ENCODE measurements around the gene GSTO2. TPM values are rescaled to one million over a fixed set of nuclear protein-coding genes. Genes with fewer than 3 reads are reported as not detected.

The GSTO2 gene
- total RNA-seq, 1 donor from 2014 or later = 1.2 TPM

DNA sequence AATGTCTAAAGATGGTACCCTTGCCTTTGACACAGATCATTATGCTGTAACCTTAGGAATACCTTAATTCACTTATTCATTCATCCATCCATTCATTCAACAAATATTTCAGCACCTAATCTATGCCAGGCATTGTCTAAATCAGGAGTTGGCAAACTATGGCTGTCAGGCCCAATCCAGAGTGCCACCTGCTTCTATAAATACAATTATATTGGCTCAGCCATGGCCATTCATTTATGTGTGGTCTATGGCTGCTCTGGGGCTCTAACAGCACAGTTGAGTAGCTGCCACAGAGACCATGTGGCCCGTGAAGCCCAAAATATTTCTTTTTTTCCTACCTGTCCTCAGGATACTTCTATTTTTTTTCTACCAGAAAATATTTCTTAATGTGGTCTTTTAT is 75.2 kb downstream of the GSTO2 start:
- Mint-ChIP-seq H3K4me1 (ENCODE audit: low read depth, unreplicated experiment) (peaks cover 5% of the 10 kb centered on the region), H3K36me3 (ENCODE audit: low read depth, unreplicated experiment) (no peaks in the 10 kb centered on the region), H3K4me3 (ENCODE audit: unreplicated experiment) (no peak overlapping the region), H3K27me3 (ENCODE audit: low read depth, unreplicated experiment) (peaks cover 2% of the 10 kb centered on the region), H3K27ac (ENCODE audit: unreplicated experiment) (no peak overlapping the region), H3K9me3 (ENCODE audit: unreplicated experiment) (no peaks in the 10 kb centered on the region)
- Histone ChIP-seq H3K36me3 (ENCODE audit: insufficient read depth, low read length) (no peaks in the 10 kb centered on the region), H3K4me2 (ENCODE audit: low read length) (no peak overlapping the region), H3K4me3 (ENCODE audit: insufficient read depth, low read depth, low read length) (no peak overlapping the region), H3K9ac (ENCODE audit: low read length) (no peak overlapping the region), H4K20me1 (ENCODE audit: insufficient read depth, low read length) (no peaks in the 10 kb centered on the region), H3K27ac (ENCODE audit: low read depth, low read length) (no peak overlapping the region), H3K9me3 (ENCODE audit: insufficient read depth, low read depth, low read length) (no peaks in the 10 kb centered on the region), H2AFZ (ENCODE audit: low read depth, low read length) (no peak overlapping the region), H3K79me2 (ENCODE audit: insufficient read depth, low read length) (no peaks in the 10 kb centered on the region), H3K4me1 (ENCODE audit: insufficient read depth, low read length) (peaks cover 18% of the 10 kb centered on the region), H3K27me3 (ENCODE audit: insufficient read depth, low read length) (no peaks in the 10 kb centered on the region)
- TF ChIP-seq, protein P1, sequence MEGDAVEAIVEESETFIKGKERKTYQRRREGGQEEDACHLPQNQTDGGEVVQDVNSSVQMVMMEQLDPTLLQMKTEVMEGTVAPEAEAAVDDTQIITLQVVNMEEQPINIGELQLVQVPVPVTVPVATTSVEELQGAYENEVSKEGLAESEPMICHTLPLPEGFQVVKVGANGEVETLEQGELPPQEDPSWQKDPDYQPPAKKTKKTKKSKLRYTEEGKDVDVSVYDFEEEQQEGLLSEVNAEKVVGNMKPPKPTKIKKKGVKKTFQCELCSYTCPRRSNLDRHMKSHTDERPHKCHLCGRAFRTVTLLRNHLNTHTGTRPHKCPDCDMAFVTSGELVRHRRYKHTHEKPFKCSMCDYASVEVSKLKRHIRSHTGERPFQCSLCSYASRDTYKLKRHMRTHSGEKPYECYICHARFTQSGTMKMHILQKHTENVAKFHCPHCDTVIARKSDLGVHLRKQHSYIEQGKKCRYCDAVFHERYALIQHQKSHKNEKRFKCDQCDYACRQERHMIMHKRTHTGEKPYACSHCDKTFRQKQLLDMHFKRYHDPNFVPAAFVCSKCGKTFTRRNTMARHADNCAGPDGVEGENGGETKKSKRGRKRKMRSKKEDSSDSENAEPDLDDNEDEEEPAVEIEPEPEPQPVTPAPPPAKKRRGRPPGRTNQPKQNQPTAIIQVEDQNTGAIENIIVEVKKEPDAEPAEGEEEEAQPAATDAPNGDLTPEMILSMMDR (IDR thresholded peaks at IDR 0.05; ENCODE audit: insufficient read depth, low read depth, low read length) = no peak
- TF ChIP-seq EZH2 (IDR thresholded peaks at IDR 0.05; ENCODE audit: insufficient read depth, low read length) = no peak
- FAIRE-seq = no peak
- DNase-seq (ENCODE audit: low read depth) = no peak

DNA sequence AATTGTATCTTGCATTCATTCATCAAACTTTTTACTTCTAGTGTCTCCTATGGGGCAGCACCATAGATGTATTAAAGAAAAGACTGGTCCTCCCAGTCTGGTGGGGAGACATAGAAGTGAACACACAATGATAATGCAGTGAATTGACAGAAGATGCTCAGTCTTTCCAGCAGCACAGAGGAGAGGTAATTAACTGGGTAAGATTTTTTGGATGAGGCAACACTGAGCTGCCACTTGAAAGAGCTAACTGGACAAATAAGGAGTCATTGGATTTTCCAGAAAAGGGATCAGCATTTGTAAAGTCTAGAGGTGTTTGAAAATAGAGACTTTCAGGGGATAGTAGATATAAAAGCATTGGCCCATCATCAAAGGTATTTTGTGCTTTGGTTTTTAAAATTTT is 76.5 kb downstream of the GSTO2 start:
- TF ChIP-seq, protein P1 (IDR thresholded peaks at IDR 0.05; ENCODE audit: insufficient read depth, low read depth, low read length) = no peak
- no peak for TF ChIP-seq EZH2 (IDR thresholded peaks at IDR 0.05; ENCODE audit: insufficient read depth, low read length)

DNA sequence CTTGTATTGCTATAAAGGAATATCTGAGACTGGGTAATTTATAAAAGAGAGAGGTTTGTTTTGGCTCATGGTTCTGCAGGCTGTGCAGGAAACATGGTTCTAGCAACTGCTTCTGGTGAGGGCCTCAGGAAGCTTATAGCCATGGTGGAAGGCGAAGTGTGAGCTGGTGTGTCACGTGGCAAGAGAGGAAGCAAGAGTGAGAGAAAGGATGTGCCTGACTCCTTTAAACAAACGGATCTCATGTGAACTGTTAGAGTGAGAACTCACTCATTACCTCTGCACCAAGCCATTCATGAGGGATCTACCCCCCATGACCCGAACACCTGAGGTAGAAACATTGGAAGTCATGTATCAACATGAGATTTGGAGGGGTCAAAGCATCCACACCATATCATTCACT is 77.0 kb downstream of the GSTO2 start:
- no peak overlapping the region for H3K4me3 Mint-ChIP-seq (ENCODE audit: unreplicated experiment)
- FAIRE-seq (no peak), DNase-seq (ENCODE audit: low read depth) (no peak)
- Histone ChIP-seq H3K27me3 (ENCODE audit: insufficient read depth, low read length) (no peaks in the 10 kb centered on the region), H4K20me1 (ENCODE audit: insufficient read depth, low read length) (no peaks in the 10 kb centered on the region), H3K4me3 (ENCODE audit: insufficient read depth, low read depth, low read length) (no peak overlapping the region), H2AFZ (ENCODE audit: low read depth, low read length) (no peak overlapping the region), H3K4me1 (ENCODE audit: insufficient read depth, low read length) (peaks cover 18% of the 10 kb centered on the region), H3K27ac (ENCODE audit: low read depth, low read length) (no peak overlapping the region), H3K9ac (ENCODE audit: low read length) (no peak overlapping the region), H3K36me3 (ENCODE audit: insufficient read depth, low read length) (no peaks in the 10 kb centered on the region), H3K79me2 (ENCODE audit: insufficient read depth, low read length) (no peaks in the 10 kb centered on the region), H3K4me2 (ENCODE audit: low read length) (no peak overlapping the region), H3K9me3 (ENCODE audit: insufficient read depth, low read depth, low read length) (no peaks in the 10 kb centered on the region)
- no peaks in the 10 kb centered on the region for H3K36me3 Mint-ChIP-seq (ENCODE audit: low read depth, unreplicated experiment)
- TF ChIP-seq, protein P1 (IDR thresholded peaks at IDR 0.05; ENCODE audit: insufficient read depth, low read depth, low read length) = no peak
- TF ChIP-seq EZH2 (IDR thresholded peaks at IDR 0.05; ENCODE audit: insufficient read depth, low read length) = no peak
- peaks cover 2% of the 10 kb centered on the region for H3K27me3 Mint-ChIP-seq (ENCODE audit: low read depth, unreplicated experiment)
- no peaks in the 10 kb centered on the region for H3K9me3 Mint-ChIP-seq (ENCODE audit: unreplicated experiment)
- no peak overlapping the region for H3K27ac Mint-ChIP-seq (ENCODE audit: unreplicated experiment)
- H3K4me1 Mint-ChIP-seq (ENCODE audit: low read depth, unreplicated experiment) = peaks cover 1% of the 10 kb centered on the region

More for the DNA sequence above, 76.5 kb downstream of the GSTO2 start:
- Histone ChIP-seq H3K9me3 (ENCODE audit: insufficient read depth, low read depth, low read length) (no peaks in the 10 kb centered on the region), H3K27ac (ENCODE audit: low read depth, low read length) (no peak overlapping the region), H3K4me1 (ENCODE audit: insufficient read depth, low read length) (peaks cover 14% of the 10 kb centered on the region), H3K79me2 (ENCODE audit: insufficient read depth, low read length) (no peaks in the 10 kb centered on the region), H4K20me1 (ENCODE audit: insufficient read depth, low read length) (no peaks in the 10 kb centered on the region), H3K27me3 (ENCODE audit: insufficient read depth, low read length) (no peaks in the 10 kb centered on the region), H3K4me2 (ENCODE audit: low read length) (no peak overlapping the region), H2AFZ (ENCODE audit: low read depth, low read length) (no peak overlapping the region), H3K36me3 (ENCODE audit: insufficient read depth, low read length) (no peaks in the 10 kb centered on the region), H3K9ac (ENCODE audit: low read length) (no peak overlapping the region), H3K4me3 (ENCODE audit: insufficient read depth, low read depth, low read length) (no peak overlapping the region)
- Mint-ChIP-seq H3K27ac (ENCODE audit: unreplicated experiment) (no peak overlapping the region), H3K4me1 (ENCODE audit: low read depth, unreplicated experiment) (no peaks in the 10 kb centered on the region), H3K4me3 (ENCODE audit: unreplicated experiment) (no peak overlapping the region), H3K27me3 (ENCODE audit: low read depth, unreplicated experiment) (peaks cover 2% of the 10 kb centered on the region), H3K36me3 (ENCODE audit: low read depth, unreplicated experiment) (no peaks in the 10 kb centered on the region), H3K9me3 (ENCODE audit: unreplicated experiment) (no peaks in the 10 kb centered on the region)
- no peak for FAIRE-seq
- no peak for DNase-seq (ENCODE audit: low read depth)
